Activated CD4-positive, alpha-beta T cell treated with anti-CD3 and anti-CD28 coated beads for 36 hours (primary cell): ENCODE measurements around the gene ONECUT2. TPM values are rescaled to one million over a fixed set of nuclear protein-coding genes. Genes with fewer than 3 reads are reported as not detected.
"Not testable (repeated sequence)": the region's sequence is repeated elsewhere in the genome, so short reads cannot be mapped to it uniquely, and the experiment has no call there.

Source experiments
- ATAC-seq: fragments of 200-7000 bp; cut with Tn5 transposase; one replicate; pipeline ENCODE4 v1.10.0; 2021; ENCODE audit warnings: mild to moderate bottlenecking, moderate library complexity
- CTCF ChIA-PET: fragments of 350-600 bp; sonication (Branson Sonifier 250); formaldehyde crosslinking; loops from one replicate; lab custom pipeline; 2021; ENCODE audit warnings: antibody characterized with exemption; lab: Charles Lee
- POLR2A ChIA-PET: fragments of 350-600 bp; sonication (Branson Sonifier 250); formaldehyde crosslinking; loops from one replicate; lab custom pipeline; 2021; ENCODE audit warnings: antibody characterized with exemption, inconsistent platforms; lab: Charles Lee
- DNase-seq: peaks from one replicate; pipeline ENCODE4 v3.0.0-alpha.2; 2020
- H3K27ac Mint-ChIP-seq: one replicate; pipeline ENCODE4 v1.8.0; 2021; ENCODE audit warnings: mixed read lengths
- H3K27me3 Mint-ChIP-seq: one replicate; pipeline ENCODE4 v1.8.0; 2021; ENCODE audit warnings: mixed read lengths
- H3K36me3 Mint-ChIP-seq: one replicate; pipeline ENCODE4 v1.8.0; 2021; ENCODE audit warnings: low read depth, mixed read lengths
- H3K4me1 Mint-ChIP-seq: one replicate; pipeline ENCODE4 v1.8.0; 2021; ENCODE audit warnings: mixed read lengths
- H3K4me3 Mint-ChIP-seq: one replicate; pipeline ENCODE4 v1.8.0; 2021; ENCODE audit warnings: mild to moderate bottlenecking, moderate library complexity, mixed read lengths
- H3K9me3 Mint-ChIP-seq: one replicate; pipeline ENCODE4 v1.8.0; 2021; ENCODE audit warnings: low read depth, mixed read lengths
- intact Hi-C, 2 experiments: fragments of 100-400 bp; cut with DNase I in 1 of 2; cut with micrococcal nuclease in 1 of 2; formaldehyde crosslinking; loops; one replicate each; pipeline versions ENCODE4 v1.14.2 to v1.15.1; 2022 to 2024; cut with DNase I, micrococcal nuclease
- total RNA-seq, 2 experiments: library from RNA; stranded (reverse); gene quantifications; one replicate each; pipeline ENCODE4 v1.2.3, GENCODE V29; 2021

The ONECUT2 gene
- under 1 TPM in 1 of 2 experiments, not detected in 1; under 0.01 TPM for total RNA-seq

- H3K36me3 Mint-ChIP-seq, result peaks cover 3% of the 10 kb centered on the region
- CTCF ChIA-PET, result no interaction called here
- H3K27ac Mint-ChIP-seq, result no peak within 1 kb of the TSS
- no peaks in the 10 kb centered on the region for H3K9me3 Mint-ChIP-seq
- POLR2A ChIA-PET, result no interaction called here
- H3K4me1 Mint-ChIP-seq, result peaks cover 53% of the 10 kb centered on the region
- intact Hi-C loops, result loop anchor here in 1 of 2 experiments (5.0 to 10.0 kb wide), 2 partner anchors 1832 to 1850 kb away; partner anchors contain the start of gene TCF4
- H3K4me3 Mint-ChIP-seq, result peak within 1 kb of the TSS; percentile 64
- ATAC-seq, result peak; percentile 89
- peak; percentile 89 for DNase-seq
- H3K27me3 Mint-ChIP-seq, result peaks cover 77% of the 10 kb centered on the region
These were observed at the start of gene ONECUT2 for GRCh38 chr18:57434536-57435494. Gene ONECUT2, plus strand, starts transcription at chr18:57435374. Its CDS starts 343 bp downstream, at chr18:57435717.

- peaks cover 2% of the 10 kb centered on the region for H3K9me3 Mint-ChIP-seq
- no peaks in the 10 kb centered on the region for H3K36me3 Mint-ChIP-seq
- no peak for ATAC-seq
- POLR2A ChIA-PET, result interaction anchor here (0.6 kb wide), 1 partner anchor 344 kb away, joined by 4 read pairs; no protein-coding TSS in a partner anchor
- no peak overlapping the region for H3K4me3 Mint-ChIP-seq
- peaks cover 28% of the 10 kb centered on the region for H3K27me3 Mint-ChIP-seq
- DNase-seq, result no peak
- no peak overlapping the region for H3K27ac Mint-ChIP-seq
- intact Hi-C loops, result no loop called here
- CTCF ChIA-PET, result no interaction called here
- no peaks in the 10 kb centered on the region for H3K4me1 Mint-ChIP-seq
These were observed 45.9 kb upstream of the ONECUT2 start for GRCh38 chr18:57389271-57389670.

DNA sequence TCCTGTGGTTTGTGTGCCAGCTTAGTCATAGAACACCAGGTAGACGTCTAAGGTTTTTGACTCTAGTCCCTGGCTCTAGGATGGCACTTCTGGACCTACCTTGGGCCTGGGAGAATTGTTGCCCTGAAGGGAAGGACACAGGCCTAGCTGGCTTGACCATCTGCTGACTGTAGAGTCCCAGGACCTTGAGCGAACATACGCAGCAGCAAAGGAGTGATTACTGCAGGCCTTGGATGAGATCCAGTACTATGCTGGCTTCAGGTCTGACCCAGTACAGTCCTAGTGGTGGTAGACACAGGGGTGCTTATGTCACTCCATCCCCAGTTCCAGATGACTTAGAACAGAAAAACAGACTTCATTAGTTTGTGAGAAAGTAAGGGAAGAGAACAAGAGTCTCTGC lies 45.1 kb upstream of the ONECUT2 start:
- Mint-ChIP-seq H3K4me1 (no peaks in the 10 kb centered on the region), H3K4me3 (no peak overlapping the region), H3K27me3 (peaks cover 30% of the 10 kb centered on the region), H3K27ac (no peak overlapping the region), H3K9me3 (peaks cover 2% of the 10 kb centered on the region), H3K36me3 (no peaks in the 10 kb centered on the region)
- DNase-seq, result no peak
- ChIA-PET POLR2A (no interaction called here), CTCF (no interaction called here)
- ATAC-seq, result no peak
- intact Hi-C loops, result no loop called here

- H3K4me3 Mint-ChIP-seq, CTCF ChIA-PET, H3K4me1 Mint-ChIP-seq, ATAC-seq, intact Hi-C loops, H3K9me3 Mint-ChIP-seq, H3K36me3 Mint-ChIP-seq, H3K27ac Mint-ChIP-seq, DNase-seq, POLR2A ChIA-PET: not testable (repeated sequence)
- peaks cover 21% of the 10 kb centered on the region for H3K27me3 Mint-ChIP-seq
These were observed 40.4 kb upstream of the ONECUT2 start for GRCh38 chr18:57394749-57395148.

- ATAC-seq, H3K4me3 Mint-ChIP-seq, H3K4me1 Mint-ChIP-seq, CTCF ChIA-PET, DNase-seq, H3K27ac Mint-ChIP-seq, intact Hi-C loops, H3K9me3 Mint-ChIP-seq, POLR2A ChIA-PET, H3K36me3 Mint-ChIP-seq: not testable (repeated sequence)
- peaks cover 14% of the 10 kb centered on the region for H3K27me3 Mint-ChIP-seq
These were observed 38.3 kb upstream of the ONECUT2 start for GRCh38 chr18:57396831-57397230.

DNA sequence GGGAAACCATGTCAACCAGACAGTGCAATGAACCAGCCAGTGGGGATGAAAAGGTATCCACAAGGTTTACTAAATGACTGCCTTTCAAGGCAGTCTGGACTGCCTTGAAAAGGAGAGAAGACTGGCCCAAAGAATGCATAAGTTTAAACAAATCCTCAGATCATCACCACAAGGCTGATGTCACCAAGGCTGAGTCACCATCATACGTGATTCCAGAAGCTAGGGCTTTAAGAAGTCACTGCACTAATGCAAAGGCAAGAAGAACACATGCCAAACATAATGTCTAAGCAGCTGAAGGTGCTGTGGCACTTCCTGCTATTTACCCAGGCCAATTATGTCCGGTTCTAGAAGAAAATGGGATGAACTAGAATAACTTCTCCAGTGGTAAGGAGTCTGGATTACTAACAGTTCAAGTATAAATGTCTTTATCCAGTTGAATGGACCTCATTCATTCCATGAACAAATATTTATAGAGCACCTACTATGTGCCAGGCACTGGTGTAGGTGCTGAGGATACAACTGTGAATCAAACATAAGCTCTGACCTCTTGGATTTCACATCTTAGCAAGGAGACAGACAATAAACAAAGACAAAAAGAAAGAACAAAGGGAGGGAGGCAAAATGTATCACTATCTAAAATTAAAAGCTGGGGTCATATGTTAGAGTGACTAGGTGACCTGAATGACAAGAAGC lies 37.6 kb upstream of the ONECUT2 start:
- Mint-ChIP-seq H3K27ac (no peak overlapping the region), H3K27me3 (peaks cover 14% of the 10 kb centered on the region), H3K4me1 (no peaks in the 10 kb centered on the region), H3K4me3 (no peak overlapping the region), H3K36me3 (no peaks in the 10 kb centered on the region), H3K9me3 (peaks cover 7% of the 10 kb centered on the region)
- intact Hi-C loops, result no loop called here
- DNase-seq (peak; percentile 5), ATAC-seq (peak; percentile 16)
- ChIA-PET CTCF (no interaction called here), POLR2A (no interaction called here)

DNA sequence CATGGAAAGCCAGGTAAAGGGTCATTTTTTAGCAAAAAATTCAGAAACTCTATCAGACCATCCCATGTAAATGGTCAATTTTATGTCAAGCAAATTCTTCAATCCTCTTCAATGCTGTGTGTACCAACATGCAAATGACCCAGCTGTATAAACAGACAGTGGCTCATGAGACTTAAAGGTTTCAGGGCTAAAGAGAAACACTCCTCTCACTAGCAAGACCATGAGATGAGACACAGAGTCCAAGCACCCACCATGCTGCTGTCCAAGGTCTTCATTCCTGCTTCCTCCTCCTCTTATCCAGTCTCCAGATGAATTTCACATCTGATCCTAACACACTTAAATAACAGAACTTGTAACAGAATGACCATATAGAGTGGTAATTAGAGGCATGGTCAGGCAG lies 30.8 kb upstream of the ONECUT2 start:
- Mint-ChIP-seq H3K4me1 (no peaks in the 10 kb centered on the region), H3K27me3 (peaks cover 17% of the 10 kb centered on the region), H3K9me3 (peaks cover 2% of the 10 kb centered on the region), H3K27ac (no peak overlapping the region), H3K4me3 (no peak overlapping the region), H3K36me3 (no peaks in the 10 kb centered on the region)
- intact Hi-C loops, result no loop called here
- ATAC-seq, result no peak
- ChIA-PET CTCF (no interaction called here), POLR2A (no interaction called here)
- DNase-seq, result no peak

GRCh38 chr18:57409650-57410049 lies 25.5 kb upstream of the ONECUT2 start:
- no peaks in the 10 kb centered on the region for H3K4me1 Mint-ChIP-seq
- POLR2A ChIA-PET, result no interaction called here
- CTCF ChIA-PET, result no interaction called here
- H3K36me3 Mint-ChIP-seq, result no peaks in the 10 kb centered on the region
- DNase-seq, result no peak
- H3K27me3 Mint-ChIP-seq, result peaks cover 17% of the 10 kb centered on the region
- ATAC-seq, result no peak
- no peak overlapping the region for H3K4me3 Mint-ChIP-seq
- intact Hi-C loops, result no loop called here
- peaks cover 2% of the 10 kb centered on the region for H3K9me3 Mint-ChIP-seq
- H3K27ac Mint-ChIP-seq, result no peak overlapping the region

DNA sequence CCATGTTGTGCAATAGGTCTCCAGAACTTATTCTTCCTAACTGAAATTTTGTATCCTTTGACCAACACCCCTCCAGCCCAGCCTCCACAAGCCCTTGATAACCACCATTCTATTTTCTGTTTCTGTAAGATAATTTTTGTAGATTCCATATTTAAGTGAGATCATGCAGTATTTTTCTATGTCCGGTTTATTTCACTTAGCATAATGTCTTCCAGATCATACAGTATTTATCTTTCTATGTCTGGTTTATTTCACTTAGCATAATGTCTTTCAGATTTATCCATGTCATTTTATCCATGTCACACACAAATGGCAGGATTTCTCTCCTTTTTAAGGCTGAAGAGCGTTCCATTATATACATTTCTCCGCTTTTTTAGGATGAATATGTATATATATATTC lies 24.4 kb upstream of the ONECUT2 start:
- ChIA-PET POLR2A (no interaction called here), CTCF (no interaction called here)
- Mint-ChIP-seq H3K4me1 (no peaks in the 10 kb centered on the region), H3K36me3 (no peaks in the 10 kb centered on the region), H3K4me3 (no peak overlapping the region), H3K27ac (no peak overlapping the region), H3K9me3 (peaks cover 2% of the 10 kb centered on the region), H3K27me3 (peaks cover 21% of the 10 kb centered on the region)
- intact Hi-C loops, result no loop called here
- no peak for ATAC-seq
- no peak for DNase-seq

- H3K27ac Mint-ChIP-seq, result no peak overlapping the region
- H3K4me1 Mint-ChIP-seq, result no peaks in the 10 kb centered on the region
- no peak for DNase-seq
- POLR2A ChIA-PET, result no interaction called here
- intact Hi-C loops, result no loop called here
- ATAC-seq, result no peak
- no peak overlapping the region for H3K4me3 Mint-ChIP-seq
- CTCF ChIA-PET, result interaction anchor here (1.0 kb wide), 1 partner anchor 10 kb away, joined by 3 read pairs; no protein-coding TSS in a partner anchor
- no peaks in the 10 kb centered on the region for H3K36me3 Mint-ChIP-seq
- H3K9me3 Mint-ChIP-seq, result peaks cover 4% of the 10 kb centered on the region
- peaks cover 33% of the 10 kb centered on the region for H3K27me3 Mint-ChIP-seq
These were observed 18.6 kb upstream of the ONECUT2 start for GRCh38 chr18:57416542-57416941.

DNA sequence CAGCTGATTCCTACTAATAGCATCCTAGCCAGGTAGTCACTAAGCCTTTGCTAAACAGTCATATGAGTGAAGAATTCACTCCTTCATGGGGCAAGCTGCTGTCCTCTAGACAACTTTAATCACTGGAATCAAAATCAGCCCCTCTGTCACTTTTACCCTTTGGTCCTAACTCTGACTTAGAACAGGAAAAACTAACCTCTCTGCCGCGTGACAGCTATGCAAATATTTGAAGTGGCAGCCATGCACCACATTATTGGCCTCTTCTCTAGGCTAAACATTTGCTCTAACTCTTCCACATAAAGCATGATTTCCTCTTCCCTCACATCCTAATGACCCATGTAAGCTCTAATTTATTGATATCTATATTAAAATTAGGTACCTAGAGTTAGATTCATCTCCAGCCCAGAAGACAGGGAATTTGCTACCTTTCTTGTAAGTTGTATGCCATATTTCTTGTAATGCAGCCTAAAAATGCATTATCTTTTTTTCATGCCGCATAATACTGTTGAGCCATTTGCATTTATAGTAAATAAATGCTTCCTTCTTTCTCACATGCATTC lies 12.8 kb upstream of the ONECUT2 start:
- Mint-ChIP-seq H3K27ac (no peak overlapping the region), H3K27me3 (peaks cover 48% of the 10 kb centered on the region), H3K36me3 (no peaks in the 10 kb centered on the region), H3K9me3 (peaks cover 6% of the 10 kb centered on the region), H3K4me1 (peaks cover 6% of the 10 kb centered on the region), H3K4me3 (no peak overlapping the region)
- POLR2A ChIA-PET, result no interaction called here
- DNase-seq, result no peak
- no peak for ATAC-seq
- intact Hi-C loops, result no loop called here
- CTCF ChIA-PET, result no interaction called here
